ENCODE results near the gene DDX52.

DDX52 gene

GRCh38 chr17:37592291-37592690 is 51.0 kb downstream of the DDX52 start:
- Mint-ChIP-seq H3K27ac (no peak overlapping the region), H3K4me1 (ENCODE audit: low read depth) (peaks cover 21% of the 10 kb centered on the region), H3K9me3 (no peaks in the 10 kb centered on the region), H3K4me3 (no peak overlapping the region), H3K36me3 (ENCODE audit: low read depth) (peaks cover 64% of the 10 kb centered on the region), H3K27me3 (ENCODE audit: low read depth) (no peaks in the 10 kb centered on the region)
- no peak for DNase-seq (ENCODE audit: low spot score)

- no peak for DNase-seq (ENCODE audit: low spot score)
- Mint-ChIP-seq H3K4me1 (ENCODE audit: low read depth) (peaks cover 8% of the 10 kb centered on the region), H3K27ac (no peak overlapping the region), H3K36me3 (ENCODE audit: low read depth) (peaks cover 49% of the 10 kb centered on the region), H3K4me3 (no peak overlapping the region), H3K9me3 (no peaks in the 10 kb centered on the region), H3K27me3 (ENCODE audit: low read depth) (no peaks in the 10 kb centered on the region)
Measured at GRCh38 chr17:37585066-37585465, 58.2 kb downstream of the DDX52 start.

- no peak for DNase-seq (ENCODE audit: low spot score)
- H3K4me1 Mint-ChIP-seq (ENCODE audit: low read depth): peaks cover 3% of the 10 kb centered on the region
- H3K36me3 Mint-ChIP-seq (ENCODE audit: low read depth): peaks cover 55% of the 10 kb centered on the region
- H3K27ac Mint-ChIP-seq: no peak overlapping the region
- H3K27me3 Mint-ChIP-seq (ENCODE audit: low read depth): no peaks in the 10 kb centered on the region
- H3K4me3 Mint-ChIP-seq: no peak overlapping the region
- peaks cover 12% of the 10 kb centered on the region for H3K9me3 Mint-ChIP-seq
Measured at GRCh38 chr17:37576281-37576680, 67.0 kb downstream of the DDX52 start.

- H3K27ac Mint-ChIP-seq: no peak overlapping the region
- peaks cover 12% of the 10 kb centered on the region for H3K9me3 Mint-ChIP-seq
- peaks cover 54% of the 10 kb centered on the region for H3K36me3 Mint-ChIP-seq (ENCODE audit: low read depth)
- no peak for DNase-seq (ENCODE audit: low spot score)
- H3K4me3 Mint-ChIP-seq: no peak overlapping the region
- H3K4me1 Mint-ChIP-seq (ENCODE audit: low read depth): peaks cover 3% of the 10 kb centered on the region
- H3K27me3 Mint-ChIP-seq (ENCODE audit: low read depth): no peaks in the 10 kb centered on the region
Measured at GRCh38 chr17:37574427-37574826, 68.8 kb downstream of the DDX52 start.

GRCh38 chr17:37571674-37572073 is 71.6 kb downstream of the DDX52 start:
- Mint-ChIP-seq H3K36me3 (ENCODE audit: low read depth) (peaks cover 62% of the 10 kb centered on the region), H3K4me3 (no peak overlapping the region), H3K27me3 (ENCODE audit: low read depth) (no peaks in the 10 kb centered on the region), H3K9me3 (peaks cover 12% of the 10 kb centered on the region), H3K27ac (no peak overlapping the region), H3K4me1 (ENCODE audit: low read depth) (peaks cover 2% of the 10 kb centered on the region)
- DNase-seq (ENCODE audit: low spot score): no peak

GRCh38 chr17:37570527-37571093 is 72.6 kb downstream of the DDX52 start:
- peak; percentile 5 for DNase-seq (ENCODE audit: low spot score)
- H3K9me3 Mint-ChIP-seq: peaks cover 12% of the 10 kb centered on the region
- peaks cover 58% of the 10 kb centered on the region for H3K36me3 Mint-ChIP-seq (ENCODE audit: low read depth)
- no peak overlapping the region for H3K27ac Mint-ChIP-seq
- no peak overlapping the region for H3K4me3 Mint-ChIP-seq
- H3K27me3 Mint-ChIP-seq (ENCODE audit: low read depth): no peaks in the 10 kb centered on the region
- peaks cover 2% of the 10 kb centered on the region for H3K4me1 Mint-ChIP-seq (ENCODE audit: low read depth)

- H3K27ac Mint-ChIP-seq: no peak overlapping the region
- no peak overlapping the region for H3K4me3 Mint-ChIP-seq
- no peak for DNase-seq (ENCODE audit: low spot score)
- no peaks in the 10 kb centered on the region for H3K4me1 Mint-ChIP-seq (ENCODE audit: low read depth)
- H3K9me3 Mint-ChIP-seq: no peaks in the 10 kb centered on the region
- H3K36me3 Mint-ChIP-seq (ENCODE audit: low read depth): peaks cover 54% of the 10 kb centered on the region
- H3K27me3 Mint-ChIP-seq (ENCODE audit: low read depth): no peaks in the 10 kb centered on the region
Measured at GRCh38 chr17:37568350-37569053, 74.7 kb downstream of the DDX52 start.

GRCh38 chr17:37567538-37567937 is 75.7 kb downstream of the DDX52 start:
- Mint-ChIP-seq H3K27me3 (ENCODE audit: low read depth) (no peaks in the 10 kb centered on the region), H3K36me3 (ENCODE audit: low read depth) (peaks cover 46% of the 10 kb centered on the region), H3K4me1 (ENCODE audit: low read depth) (no peaks in the 10 kb centered on the region), H3K9me3 (no peaks in the 10 kb centered on the region), H3K4me3 (no peak overlapping the region), H3K27ac (no peak overlapping the region)
- no peak for DNase-seq (ENCODE audit: low spot score)

- Mint-ChIP-seq H3K27me3 (ENCODE audit: low read depth) (no peaks in the 10 kb centered on the region), H3K4me1 (ENCODE audit: low read depth) (no peaks in the 10 kb centered on the region), H3K27ac (no peak overlapping the region), H3K9me3 (no peaks in the 10 kb centered on the region), H3K4me3 (no peak overlapping the region), H3K36me3 (ENCODE audit: low read depth) (peaks cover 47% of the 10 kb centered on the region)
- no peak for DNase-seq (ENCODE audit: low spot score)
Measured at GRCh38 chr17:37567137-37567536, 76.1 kb downstream of the DDX52 start.

- H3K27me3 Mint-ChIP-seq (ENCODE audit: low read depth): no peaks in the 10 kb centered on the region
- no peak overlapping the region for H3K4me3 Mint-ChIP-seq
- no peaks in the 10 kb centered on the region for H3K9me3 Mint-ChIP-seq
- no peak for DNase-seq (ENCODE audit: low spot score)
- no peaks in the 10 kb centered on the region for H3K4me1 Mint-ChIP-seq (ENCODE audit: low read depth)
- peaks cover 51% of the 10 kb centered on the region for H3K36me3 Mint-ChIP-seq (ENCODE audit: low read depth)
- H3K27ac Mint-ChIP-seq: peak overlapping the region; percentile 22
Measured at GRCh38 chr17:37564252-37564651, 79.0 kb downstream of the DDX52 start.

- Mint-ChIP-seq H3K9me3 (no peaks in the 10 kb centered on the region), H3K27me3 (ENCODE audit: low read depth) (no peaks in the 10 kb centered on the region), H3K4me3 (no peak overlapping the region), H3K36me3 (ENCODE audit: low read depth) (peaks cover 52% of the 10 kb centered on the region), H3K4me1 (ENCODE audit: low read depth) (no peaks in the 10 kb centered on the region), H3K27ac (no peak overlapping the region)
- DNase-seq (ENCODE audit: low spot score): no peak
Measured at GRCh38 chr17:37562016-37562745, 81.1 kb downstream of the DDX52 start.
